HG03095 (cell line): ENCODE measurements around the gene STEAP4.

Experiments used
- ATAC-seq: cut with Tn5 transposase; IDR thresholded peaks from one replicate; pipeline ENCODE4 v1.9.1; 2021; ENCODE audit warnings: moderate library complexity; ENCODE audit not compliant: unreplicated experiment

STEAP4 gene

DNA sequence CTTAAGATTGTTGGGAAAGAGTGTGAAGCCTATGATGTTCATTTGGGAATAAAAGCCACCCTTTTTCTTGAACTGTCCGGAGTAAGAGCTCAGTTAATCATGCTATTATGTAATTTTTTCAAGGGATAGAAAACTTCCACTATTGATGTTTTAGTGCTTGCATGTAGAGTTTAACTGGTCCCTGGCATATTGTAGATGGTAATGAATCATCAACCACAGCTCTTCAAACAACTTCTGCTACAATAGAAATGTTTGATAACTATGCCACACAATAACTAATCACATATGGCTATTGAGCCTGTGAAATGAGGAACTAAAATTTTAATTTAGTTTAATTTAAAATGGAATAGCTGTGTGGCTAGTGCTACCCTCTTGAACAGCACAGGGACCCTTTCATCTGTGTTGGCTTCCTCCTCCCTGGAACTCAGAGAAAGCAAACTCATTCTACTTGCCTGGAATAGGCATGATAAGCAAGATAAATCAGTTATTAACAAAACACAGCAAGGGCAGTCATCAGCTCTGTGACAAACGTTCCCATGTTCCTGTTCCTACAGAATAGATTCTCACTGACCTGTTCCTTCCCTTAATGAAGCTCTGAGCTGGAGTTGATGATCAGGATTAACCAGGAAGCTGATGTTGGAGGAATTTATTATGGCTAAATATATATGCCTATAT, 82.0 kb downstream of the STEAP4 start:
- no peak for ATAC-seq

DNA sequence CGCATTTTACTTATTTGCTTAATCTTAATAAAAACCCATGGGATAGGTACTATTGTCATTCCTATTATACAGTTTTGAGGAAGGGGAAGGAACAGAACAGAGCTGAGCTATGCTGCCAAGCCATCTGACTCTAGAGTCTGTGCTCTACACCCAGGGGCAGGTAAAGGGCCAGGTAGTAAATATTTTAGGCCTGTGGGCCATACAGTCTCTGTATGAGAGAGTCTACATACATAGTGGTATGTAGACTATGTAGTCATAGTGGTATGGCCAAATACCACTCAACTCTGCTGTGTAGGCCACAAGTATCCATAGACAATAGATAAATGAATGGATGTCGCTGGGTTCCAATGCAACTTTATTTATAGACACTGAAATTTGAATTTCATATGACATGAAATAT, 83.4 kb downstream of the STEAP4 start:
- ATAC-seq: no peak
